Loucy (cell line): ENCODE measurements around the gene MSANTD2.

Experiments used
- CTCF ChIP-seq: fragments of 200-600 bp; sonication (generic); conservative IDR thresholded peaks from 2 replicates; pipeline ENCODE4 v1.5.1; 2014; ENCODE audit warnings: mild to moderate bottlenecking, antibody characterized with exemption, low read length
- EZH2phosphoT487 ChIP-seq: fragments of 200-600 bp; IDR thresholded peaks from 2 replicates; pipeline ENCODE4 v1.6.1; 2018; ENCODE audit warnings: antibody characterized with exemption, mild to moderate bottlenecking, moderate library complexity, borderline replicate concordance

GRCh38 chr11:124821995-124822730, 22.0 kb upstream of the MSANTD2 start:
- TF ChIP-seq CTCF (no peak), EZH2phosphoT487 (no peak)
